T-cell (primary cell): ENCODE measurements around the gene SLC49A4. TPM values are rescaled to one million over a fixed set of nuclear protein-coding genes. Genes with fewer than 3 reads are reported as not detected.

ENCODE experiments used
- ATAC-seq, 4 experiments: fragments of 200-7000 bp in 3 of 4; fragments of 150-1000 bp in 1 of 4; cut with Tn5 transposase; replicated peaks in 1 of 4; 1 replicate in 3 of 4; 2 replicates in 1 of 4; pipeline ENCODE4 v1.10.0; 2021; ENCODE audit warnings: moderate library complexity in 3 of 4, mild to moderate bottlenecking in 2 of 4, moderate number of reproducible peaks in 1 of 4
- CTCF ChIA-PET, 2 donors: fragments of 300-600 bp; sonication (Branson Sonifier 250); formaldehyde crosslinking; loops; one replicate each; lab custom pipeline; 2022; ENCODE audit warnings: antibody characterized with exemption in 2 of 2; lab: Charles Lee
- POLR2A ChIA-PET, 2 donors: fragments of 300-600 bp; sonication (Branson Sonifier 250); formaldehyde crosslinking; loops; one replicate each; lab custom pipeline; 2022; ENCODE audit warnings: antibody characterized with exemption in 2 of 2; lab: Charles Lee
- DNase-seq, 35 experiments: peaks; one replicate each; pipeline versions ENCODE4 v3.0.0 to v3.0.0-alpha.2; 2013 to 2023
- H3K27ac ChIP-seq: one replicate; pipeline ENCODE4 v1.5.1; 2013; ENCODE audit warnings: low read length
- H3K27me3 ChIP-seq, 2 experiments: replicated peaks in 1 of 2; 1 replicate in 1 of 2; 2 replicates in 1 of 2; pipeline versions ENCODE4 v1.6.1 to v1.7.0; 2013; ENCODE audit warnings: low read length in 1 of 2, mixed read lengths in 1 of 2; ENCODE audit not compliant: control insufficient read depth in 2 of 2, insufficient read depth in 2 of 2; ENCODE audit errors: extremely low read depth in 1 of 2
- H3K36me3 ChIP-seq, 2 donors: 1 replicate in 1 of 2; 2 replicates in 1 of 2; pipeline versions ENCODE4 v1.6.1 to v1.7.0; 2013; ENCODE audit warnings: low read length in 1 of 2; ENCODE audit not compliant: control insufficient read depth in 2 of 2, insufficient read depth in 1 of 2; ENCODE audit errors: extremely low read depth in 1 of 2
- H3K4me1 ChIP-seq, 2 experiments: 1 replicate in 1 of 2; 2 replicates in 1 of 2; pipeline versions ENCODE4 v1.6.1 to v1.7.0; 2013; ENCODE audit warnings: low read length in 2 of 2, mixed read lengths in 1 of 2; ENCODE audit not compliant: insufficient read depth in 2 of 2, control insufficient read depth in 1 of 2; ENCODE audit errors: extremely low read depth in 1 of 2
- H3K4me3 ChIP-seq, 2 donors: 1 replicate in 1 of 2; 2 replicates in 1 of 2; pipeline versions ENCODE4 v1.5.1 to v1.7.0; 2013; ENCODE audit warnings: mild to moderate bottlenecking in 2 of 2, low read length in 1 of 2, moderate library complexity in 1 of 2; ENCODE audit not compliant: control insufficient read depth in 1 of 2; ENCODE audit errors: extremely low read depth in 1 of 2
- H3K9me3 ChIP-seq: 2 replicates; pipeline ENCODE4 v1.7.0; 2013
- H3K27ac Mint-ChIP-seq, 2 donors: one replicate each; pipeline ENCODE4 v1.8.0; 2020 to 2021; ENCODE audit warnings: mild to moderate bottlenecking in 2 of 2, mixed read lengths in 2 of 2
- H3K27me3 Mint-ChIP-seq, 2 donors: one replicate each; pipeline ENCODE4 v1.8.0; 2021 to 2022; ENCODE audit warnings: mixed read lengths in 2 of 2
- H3K36me3 Mint-ChIP-seq: one replicate; pipeline ENCODE4 v1.8.0; 2021; ENCODE audit warnings: mixed read lengths
- H3K4me1 Mint-ChIP-seq, 3 donors: one replicate each; pipeline ENCODE4 v1.8.0; 2020 to 2022; ENCODE audit warnings: mixed read lengths in 3 of 3, mild to moderate bottlenecking in 1 of 3
- H3K4me3 Mint-ChIP-seq, 3 donors: one replicate each; pipeline ENCODE4 v1.8.0; 2020 to 2022; ENCODE audit warnings: mild to moderate bottlenecking in 3 of 3, mixed read lengths in 3 of 3, moderate library complexity in 3 of 3
- H3K9me3 Mint-ChIP-seq, 3 donors: one replicate each; pipeline ENCODE4 v1.8.0; 2020 to 2022; ENCODE audit warnings: mixed read lengths in 3 of 3
- WGBS: methylation state at CpG from one replicate; pipeline ENCODE4 v1.1.5; 2013; ENCODE audit warnings: missing lambda C conversion rate; ENCODE audit not compliant: insufficient coverage; 5-methylcytosine and 5-hydroxymethylcytosine counted together
- total RNA-seq, 35 experiments: library from RNA in 6 of 35; stranded (reverse) in 6 of 35; fragments of 120-200 nt in 1 of 35; gene quantifications; one replicate each; pipeline versions ENCODE4 v1.2.1 to v1.2.4 and lab custom pipeline; 2013 to 2026

Gene SLC49A4
- total RNA-seq, 5 donors from 2014 or later (not counting 1 experiment from before 2014, with no cell fraction given) = 6.6 to 8.3 (median 7.6) TPM

- no peak for DNase-seq
Measured at GRCh38 chr3:122930063-122930997, 135.5 kb downstream of the SLC49A4 start.

More at GRCh38 chr3:122930063-122930997, 135.5 kb downstream of the SLC49A4 start:
- Histone ChIP-seq H3K36me3 (no peaks in the 10 kb centered on the region), H3K27ac (no peak overlapping the region), H3K4me3 (no peak overlapping the region), H3K9me3 (no peaks in the 10 kb centered on the region), H3K27me3 (peaks cover 0 to 8% of the 10 kb centered on the region in 2 experiments), H3K4me1 (no peaks in the 10 kb centered on the region)
- CTCF ChIA-PET = no interaction called here
- Mint-ChIP-seq H3K27ac (no peak overlapping the region), H3K4me1 (no peaks in the 10 kb centered on the region), H3K9me3 (no peaks in the 10 kb centered on the region), H3K4me3 (no peak overlapping the region), H3K27me3 (no peaks in the 10 kb centered on the region), H3K36me3 (no peaks in the 10 kb centered on the region)
- no peak for ATAC-seq
- POLR2A ChIA-PET = no interaction called here
- 85% methylated on average over 8 of the region's 14 CpGs for WGBS

Other genes starting within 250 kb of the SLC49A4 start
- gene PARP9, start 230.8 kb upstream of the SLC49A4 start, total RNA-seq = 10 to 100 TPM; 20.2 to 43.0 (median 24.3) TPM
- gene DTX3L, start 230.7 kb upstream of the SLC49A4 start, total RNA-seq = 10 to 100 TPM; 35.1 to 56.2 (median 49.8) TPM
- 10 to 100 TPM; 37.3 to 74.9 (median 72.5) TPM for gene PARP15, start 217.4 kb upstream of the SLC49A4 start, total RNA-seq
- 10 to 100 TPM; 46.9 to 70.2 (median 47.9) TPM for gene PARP14, start 114.2 kb upstream of the SLC49A4 start, total RNA-seq
- 10 to 100 TPM; 17.7 to 29.5 (median 22.9) TPM for gene HSPBAP1, start 1.2 kb upstream of the SLC49A4 start, total RNA-seq
- gene SEMA5B, start 232.7 kb downstream of the SLC49A4 start, total RNA-seq = under 1 TPM in 4 of 5 donors, not detected in 1; 0.08 to 0.32 (median 0.21) TPM